Loucy (cell line): ENCODE data around the gene PCLO.

Experiments used
- CTCF ChIP-seq: fragments of 200-600 bp; sonication (generic); conservative IDR thresholded peaks from 2 replicates; pipeline ENCODE4 v1.5.1; 2014; ENCODE audit warnings: mild to moderate bottlenecking, antibody characterized with exemption, low read length
- EZH2phosphoT487 ChIP-seq: fragments of 200-600 bp; IDR thresholded peaks from 2 replicates; pipeline ENCODE4 v1.6.1; 2018; ENCODE audit warnings: antibody characterized with exemption, mild to moderate bottlenecking, moderate library complexity, borderline replicate concordance

- TF ChIP-seq CTCF (no peak), EZH2phosphoT487 (no peak)
Measured at GRCh38 chr7:83148776-83149175, 13.9 kb downstream of the PCLO start.
